PC-3 (cell line): ENCODE data around the gene GNA15. TPM values are rescaled to one million over a fixed set of nuclear protein-coding genes. Genes with fewer than 3 reads are reported as not detected.
A peak's percentile ranks its signal among the peaks of the same experiment; 100 is the strongest.

Experiments
- ATAC-seq: fragments of 200-7000 bp; cut with Tn5 transposase; 2 replicates; pipeline ENCODE4 v1.9.1; 2020; ENCODE audit warnings: mild to moderate bottlenecking, moderate library complexity
- BruUV-seq: library from RNA; stranded (reverse); fragments of 400-500 nt; replicated peaks from 2 replicates; lab custom pipeline; 2021; lab: Mats Ljungman, UMichigan
- CTCF ChIA-PET: fragments of 300-600 bp; sonication (Branson Sonifier 250); formaldehyde crosslinking; loops from one replicate; lab custom pipeline; 2022; ENCODE audit warnings: antibody characterized with exemption; lab: Charles Lee
- POLR2A ChIA-PET: fragments of 300-600 bp; sonication (Branson Sonifier 250); formaldehyde crosslinking; loops from one replicate; lab custom pipeline; 2022; ENCODE audit warnings: antibody characterized with exemption; ENCODE audit not compliant: unreplicated experiment; lab: Charles Lee
- DNase-seq: peaks from one replicate; pipeline ENCODE4 v3.0.0-alpha.2; 2015
- H2AFZ ChIP-seq: fragments of 300-600 bp; sonication (generic); 2 replicates; pipeline ENCODE4 v1.6.0; 2016; ENCODE audit warnings: antibody characterized with exemption, low read length
- H3F3A ChIP-seq: fragments of 300-600 bp; sonication (generic); one replicate; pipeline ENCODE4 v1.6.0; 2017; ENCODE audit warnings: antibody characterized with exemption, low read length, control low read depth, mild to moderate bottlenecking; ENCODE audit not compliant: unreplicated experiment
- H3K27ac ChIP-seq: fragments of 300-600 bp; sonication (generic); 2 replicates; pipeline ENCODE4 v1.5.1; 2016; ENCODE audit warnings: mild to moderate bottlenecking, low read length
- H3K27me3 ChIP-seq: fragments of 300-600 bp; sonication (generic); 2 replicates; pipeline ENCODE4 v1.6.1; 2016; ENCODE audit warnings: low read length, mixed read lengths
- H3K36me3 ChIP-seq: fragments of 300-600 bp; sonication (generic); 2 replicates; pipeline ENCODE4 v1.6.1; 2016; ENCODE audit warnings: low read depth, mixed run types, low read length, mixed read lengths
- H3K4me1 ChIP-seq: fragments of 300-600 bp; sonication (generic); 2 replicates; pipeline ENCODE4 v1.5.1; 2016; ENCODE audit warnings: low read length; ENCODE audit not compliant: insufficient read depth
- H3K4me2 ChIP-seq: fragments of 300-600 bp; sonication (generic); 2 replicates; pipeline ENCODE4 v1.6.0; 2016; ENCODE audit warnings: low read length
- H3K4me3 ChIP-seq: fragments of 300-600 bp; sonication (generic); 2 replicates; pipeline ENCODE4 v1.5.1; 2016; ENCODE audit warnings: mild to moderate bottlenecking, low read length, mixed read lengths
- H3K79me2 ChIP-seq: fragments of 300-600 bp; sonication (generic); 2 replicates; pipeline ENCODE4 v1.6.1; 2017; ENCODE audit warnings: low read length, mixed read lengths
- H3K9ac ChIP-seq: fragments of 300-600 bp; sonication (generic); 2 replicates; pipeline ENCODE4 v1.6.0; 2016; ENCODE audit warnings: mild to moderate bottlenecking, low read length
- H3K9me2 ChIP-seq: fragments of 300-600 bp; sonication (generic); replicated peaks from 2 replicates; pipeline ENCODE4 v1.6.1; 2016; ENCODE audit warnings: mixed run types, low read length, mixed read lengths
- H3K9me3 ChIP-seq: fragments of 300-600 bp; sonication (generic); 2 replicates; pipeline ENCODE4 v1.6.1; 2016; ENCODE audit warnings: low read length, mixed read lengths
- H4K20me1 ChIP-seq: fragments of 300-600 bp; sonication (generic); 2 replicates; pipeline ENCODE4 v1.6.1; 2016; ENCODE audit warnings: low read length, mixed read lengths
- EZH2 ChIP-seq: fragments of 300-600 bp; sonication (generic); IDR thresholded peaks from one replicate; pipeline ENCODE4 v1.6.1; 2017; ENCODE audit warnings: antibody characterized with exemption, mild to moderate bottlenecking, low read length; ENCODE audit not compliant: unreplicated experiment
- EZH2phosphoT487 ChIP-seq: fragments of 300-600 bp; sonication (generic); IDR thresholded peaks from 2 replicates; pipeline ENCODE4 v1.6.1; 2018; ENCODE audit warnings: mild to moderate bottlenecking, antibody characterized with exemption, low read length, borderline replicate concordance
- intact Hi-C: fragments of 100-400 bp; cut with micrococcal nuclease; formaldehyde crosslinking; loops from 2 replicates; pipeline ENCODE4 v1.9.0; 2023
- total RNA-seq: library from RNA; depleted of rRNA; stranded (reverse); fragments of >200 nt; gene quantifications from 2 replicates; pipeline ENCODE4 v1.2.3, GENCODE V29; 2014
- TF ChIP-seq, protein P1 (sequence below): fragments of 300-600 bp; sonication (generic); conservative IDR thresholded peaks from 2 replicates; pipeline ENCODE4 v1.5.1; 2017; ENCODE audit warnings: antibody characterized with exemption, low read depth, mild to moderate bottlenecking, low read length

GNA15 gene
- total RNA-seq, 1 experiment from 2014 or later, result not detected

DNA sequence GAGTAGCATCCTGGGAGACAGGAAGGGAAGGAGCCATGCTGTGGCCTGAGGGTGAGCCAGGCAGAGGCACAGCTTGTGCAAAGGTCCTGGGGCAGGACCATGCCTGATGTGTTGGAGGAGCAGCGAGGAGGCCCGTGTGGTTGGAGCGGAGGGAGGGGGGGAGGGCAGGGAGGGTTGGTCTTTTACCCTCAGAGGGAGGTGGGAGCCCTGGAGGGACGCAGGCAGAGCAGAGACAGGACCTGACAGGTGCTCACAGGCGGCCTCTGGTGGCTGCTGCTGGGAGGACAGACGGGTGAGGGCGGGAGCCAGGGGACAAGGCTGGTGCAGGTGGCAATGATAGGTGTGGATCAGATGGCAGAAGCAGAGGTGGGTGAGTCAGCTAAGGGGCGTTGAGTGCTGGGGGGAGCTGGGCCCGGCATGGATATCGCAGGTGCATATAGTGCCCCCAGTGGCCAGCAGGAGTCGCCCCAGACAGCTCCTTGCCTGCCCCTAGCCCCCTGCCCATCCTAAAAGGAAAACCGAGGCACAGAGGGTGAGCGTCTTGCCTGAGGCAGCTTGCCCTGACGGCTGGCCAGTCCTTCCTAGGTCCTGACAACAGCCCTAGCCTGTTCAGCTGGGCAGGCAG, 9.8 kb upstream of the GNA15 start:
- Histone ChIP-seq H2AFZ (no peak overlapping the region), H3F3A (no peaks in the 10 kb centered on the region), H3K9ac (no peak overlapping the region), H3K4me1 (no peaks in the 10 kb centered on the region), H3K36me3 (no peaks in the 10 kb centered on the region), H3K9me3 (no peaks in the 10 kb centered on the region), H3K4me3 (no peak overlapping the region), H3K4me2 (no peak overlapping the region), H3K27ac (no peak overlapping the region), H3K79me2 (no peaks in the 10 kb centered on the region), H3K27me3 (no peaks in the 10 kb centered on the region), H3K9me2 (no peaks in the 10 kb centered on the region), H4K20me1 (no peaks in the 10 kb centered on the region)
- DNase-seq (peak; percentile 65), ATAC-seq (peak; percentile 86)
- CTCF ChIA-PET, result interaction anchor here (0.6 to 0.7 kb wide), 2 partner anchors 17 to 22 kb away, joined by 4 to 9 read pairs; no protein-coding TSS in a partner anchor
- TF ChIP-seq EZH2, result no peak
- no peak for TF ChIP-seq EZH2phosphoT487
- TF ChIP-seq, protein P1, sequence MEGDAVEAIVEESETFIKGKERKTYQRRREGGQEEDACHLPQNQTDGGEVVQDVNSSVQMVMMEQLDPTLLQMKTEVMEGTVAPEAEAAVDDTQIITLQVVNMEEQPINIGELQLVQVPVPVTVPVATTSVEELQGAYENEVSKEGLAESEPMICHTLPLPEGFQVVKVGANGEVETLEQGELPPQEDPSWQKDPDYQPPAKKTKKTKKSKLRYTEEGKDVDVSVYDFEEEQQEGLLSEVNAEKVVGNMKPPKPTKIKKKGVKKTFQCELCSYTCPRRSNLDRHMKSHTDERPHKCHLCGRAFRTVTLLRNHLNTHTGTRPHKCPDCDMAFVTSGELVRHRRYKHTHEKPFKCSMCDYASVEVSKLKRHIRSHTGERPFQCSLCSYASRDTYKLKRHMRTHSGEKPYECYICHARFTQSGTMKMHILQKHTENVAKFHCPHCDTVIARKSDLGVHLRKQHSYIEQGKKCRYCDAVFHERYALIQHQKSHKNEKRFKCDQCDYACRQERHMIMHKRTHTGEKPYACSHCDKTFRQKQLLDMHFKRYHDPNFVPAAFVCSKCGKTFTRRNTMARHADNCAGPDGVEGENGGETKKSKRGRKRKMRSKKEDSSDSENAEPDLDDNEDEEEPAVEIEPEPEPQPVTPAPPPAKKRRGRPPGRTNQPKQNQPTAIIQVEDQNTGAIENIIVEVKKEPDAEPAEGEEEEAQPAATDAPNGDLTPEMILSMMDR, result peak; percentile 71
- POLR2A ChIA-PET, result no interaction called here
- intact Hi-C loops, result loop anchor here (5.0 kb wide), 1 partner anchor 174 kb away; no protein-coding TSS in a partner anchor
- BruUV-seq, result no TSS peak

DNA sequence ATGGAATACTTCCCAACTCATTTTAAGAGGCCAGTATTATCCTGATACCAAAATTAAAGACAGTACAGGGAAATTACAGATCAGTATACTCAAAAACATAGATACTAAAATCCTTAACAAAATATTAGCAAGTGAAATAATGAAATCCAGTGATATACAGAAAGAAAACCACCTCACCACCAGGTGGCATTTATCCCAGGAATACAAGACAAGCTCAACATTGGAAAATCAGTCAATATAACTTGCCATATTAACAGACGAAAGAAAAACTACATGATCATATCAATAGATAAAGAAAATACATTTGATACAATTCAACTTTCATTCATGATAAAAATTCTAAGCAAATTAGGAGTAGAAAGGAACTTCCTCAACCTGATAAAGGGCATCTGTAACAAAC, 6.7 kb upstream of the GNA15 start:
- Histone ChIP-seq H3K27ac (no peak overlapping the region), H3K79me2 (no peaks in the 10 kb centered on the region), H4K20me1 (no peaks in the 10 kb centered on the region), H3K4me2 (no peak overlapping the region), H3K4me1 (no peaks in the 10 kb centered on the region), H3F3A (no peaks in the 10 kb centered on the region), H2AFZ (no peak overlapping the region), H3K9ac (no peak overlapping the region), H3K36me3 (no peaks in the 10 kb centered on the region), H3K9me2 (no peaks in the 10 kb centered on the region), H3K4me3 (no peak overlapping the region), H3K27me3 (no peaks in the 10 kb centered on the region), H3K9me3 (no peaks in the 10 kb centered on the region)
- ChIA-PET CTCF (interaction anchor here (0.5 to 2.3 kb wide), 7 partner anchors 13 to 268 kb away, joined by 3 to 28 read pairs (median 5); no protein-coding TSS in a partner anchor), POLR2A (no interaction called here)
- ATAC-seq, result no peak
- BruUV-seq, result no TSS peak
- intact Hi-C loops, result loop anchor here (1.0 to 5.0 kb wide), 2 partner anchors 34 to 177 kb away; no protein-coding TSS in a partner anchor
- DNase-seq, result peak; percentile 62
- TF ChIP-seq, protein P1, result peak; percentile 69
- no peak for TF ChIP-seq EZH2phosphoT487

DNA sequence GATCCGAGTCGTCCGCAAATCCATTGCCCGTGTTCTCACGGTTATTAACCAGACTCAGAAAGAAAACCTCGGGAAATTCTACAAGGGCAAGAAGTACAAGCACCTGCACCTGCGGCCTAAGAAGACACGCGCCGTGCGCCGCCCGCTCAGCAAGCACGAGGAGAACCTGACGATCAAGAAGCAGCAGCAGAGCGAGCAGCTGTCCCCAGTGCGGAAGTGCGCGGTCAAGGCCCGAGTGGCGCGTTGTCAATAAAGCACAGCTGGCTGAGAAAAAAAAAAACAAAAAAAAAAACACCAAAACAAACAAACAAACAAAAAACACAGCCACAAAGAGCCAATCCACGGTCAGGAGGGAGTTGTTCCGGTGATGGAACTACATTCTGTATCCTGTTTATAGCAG, 4.7 kb upstream of the GNA15 start:
- Histone ChIP-seq H2AFZ (no peak overlapping the region), H3K9me2 (no peaks in the 10 kb centered on the region), H3K4me1 (no peaks in the 10 kb centered on the region), H3F3A (no peaks in the 10 kb centered on the region), H3K9ac (no peak overlapping the region), H4K20me1 (no peaks in the 10 kb centered on the region), H3K9me3 (no peaks in the 10 kb centered on the region), H3K36me3 (no peaks in the 10 kb centered on the region), H3K4me2 (no peak overlapping the region), H3K27ac (no peak overlapping the region), H3K4me3 (no peak overlapping the region), H3K79me2 (no peaks in the 10 kb centered on the region), H3K27me3 (no peaks in the 10 kb centered on the region)
- CTCF ChIA-PET, result no interaction called here
- BruUV-seq, result no TSS peak
- no peak for ATAC-seq
- intact Hi-C loops, result no loop called here
- DNase-seq, result no peak
- TF ChIP-seq, protein P1, result no peak
- TF ChIP-seq EZH2phosphoT487 (no peak), EZH2 (no peak)
- POLR2A ChIA-PET, result no interaction called here
